ENCODE results near the gene GATC. TPM values are rescaled to one million over a fixed set of nuclear protein-coding genes. Genes with fewer than 3 reads are reported as not detected.
A peak's percentile ranks its signal among the peaks of the same experiment; 100 is the strongest.
"Not testable (repeated sequence)": the region's sequence is repeated elsewhere in the genome, so short reads cannot be mapped to it uniquely, and the experiment has no call there.

The GATC gene
- total and polyA plus RNA-seq, 10 of the 15 experiments (the other 5 are each of a cell fraction or from before 2014, with no cell fraction given), result 5.1 to 40.3 (median 22.9) TPM

- CTCF ChIA-PET, result interaction anchor here (0.8 to 2.3 kb wide), 6 partner anchors 14 to 216 kb away, joined by 3 to 15 read pairs (median 4); partner anchors contain the start of gene SIRT4
- peak overlapping the region; percentile 91 for H3K4me2 ChIP-seq (ENCODE audit: control insufficient read depth, insufficient read depth)
Observed at GRCh38 chr12:120444676-120445075, 1.6 kb upstream of the GATC start.

GRCh38 chr12:120446844-120447178 lies 567 bp downstream of the GATC start:
- POLR2A ChIA-PET, result interaction anchor here (0.7 to 1.4 kb wide), 5 partner anchors 12 to 571 kb away, joined by 4 to 5 read pairs (median 4); no protein-coding TSS in a partner anchor
- in situ Hi-C loops (cut with MboI); H3K9me3 ChIP-seq (replicated peaks; ENCODE audit: control insufficient read depth, insufficient read depth, low read length); H3K36me3 ChIP-seq (ENCODE audit: control insufficient read depth in 2 of 2, insufficient read depth in 2 of 2, low read length in 1 of 2); BruUV-seq (replicated peaks); H3K4me1 ChIP-seq (ENCODE audit: control insufficient read depth, insufficient read depth, low read length); DNase-seq (ENCODE audit: low read depth, low spot score); H3K27me3 ChIP-seq (replicated peaks in 1 of 2; ENCODE audit: control insufficient read depth in 2 of 2, insufficient read depth in 2 of 2, low read length in 1 of 2); RAD21 ChIA-PET (ENCODE audit: unreplicated experiment); FAIRE-seq; H4K20me1 ChIP-seq (ENCODE audit: control insufficient read depth, insufficient read depth): not testable (repeated sequence)
- H3K27ac ChIP-seq (ENCODE audit: control insufficient read depth, insufficient read depth), result peak overlapping the region; percentile 89; the same call in 1 of the 2 replicates
- peak overlapping the region; percentile 58 for H2AFZ ChIP-seq (ENCODE audit: control insufficient read depth, low read depth, low read length)
- 3% methylated on average over 17 of the region's 17 CpGs for WGBS (ENCODE audit: insufficient coverage, insufficient replicate concordance, low lambda C conversion rate, missing lambda C conversion rate)
- H3K79me2 ChIP-seq (ENCODE audit: control insufficient read depth, insufficient read depth, low read length), result peaks cover 47% of the 10 kb centered on the region
- peak overlapping the region; percentile 82 for H3K4me2 ChIP-seq (ENCODE audit: control insufficient read depth, insufficient read depth)
- SMC1A ChIA-PET (ENCODE audit: uncharacterized antibody, unreplicated experiment), result interaction anchor here (1.0 to 1.4 kb wide), 2 partner anchors 134 to 245 kb away, joined by 3 read pairs; partner anchors contain the start of gene POP5
- peak overlapping the region; percentile 98 for H3K4me3 ChIP-seq
- peak; percentile 4; the same call in 1 of the 3 replicates for ATAC-seq
- intact Hi-C loops (cut with micrococcal nuclease; ENCODE audit: unreplicated experiment), result loop anchor here (2.0 kb wide), 1 partner anchor 22 kb away; the partner anchor contains the start of gene SRSF9
- H3K9ac ChIP-seq (ENCODE audit: control insufficient read depth, insufficient read depth, low read length), result peak overlapping the region; percentile 83
- CTCF ChIA-PET, result interaction anchor here (1.0 to 1.8 kb wide), 5 partner anchors 8 to 70 kb away, joined by 3 to 10 read pairs (median 4); no protein-coding TSS in a partner anchor

More at GRCh38 chr12:120444676-120445075, 1.6 kb upstream of the GATC start:
- Histone ChIP-seq H2AFZ (ENCODE audit: control insufficient read depth, low read depth, low read length) (no peak overlapping the region), H3K79me2 (ENCODE audit: control insufficient read depth, insufficient read depth, low read length) (peaks cover 54% of the 10 kb centered on the region), H3K4me1 (ENCODE audit: control insufficient read depth, insufficient read depth, low read length) (peaks cover 9% of the 10 kb centered on the region), H3K27me3 (replicated peaks in 1 of 2; ENCODE audit: control insufficient read depth in 2 of 2, insufficient read depth in 2 of 2, low read length in 1 of 2) (no peaks in the 10 kb centered on the region), H3K4me3 (peak overlapping the region; percentile 98; the same call in 1 of the 2 replicates), H3K9me3 (replicated peaks; ENCODE audit: control insufficient read depth, insufficient read depth, low read length) (no peaks in the 10 kb centered on the region), H4K20me1 (ENCODE audit: control insufficient read depth, insufficient read depth) (no peaks in the 10 kb centered on the region), H3K36me3 (ENCODE audit: control insufficient read depth in 2 of 2, insufficient read depth in 2 of 2, low read length in 1 of 2) (peaks cover 0 to 15% of the 10 kb centered on the region in 2 experiments; a peak in 2 of 4 replicates), H3K9ac (ENCODE audit: control insufficient read depth, insufficient read depth, low read length) (no peak overlapping the region), H3K27ac (ENCODE audit: control insufficient read depth, insufficient read depth) (no peak overlapping the region)
- POLR2A ChIA-PET, result interaction anchor here (0.6 to 1.2 kb wide), 4 partner anchors 9 to 14 kb away, joined by 3 to 4 read pairs (median 3); no protein-coding TSS in a partner anchor
- ATAC-seq (no peak), FAIRE-seq (no peak), DNase-seq (ENCODE audit: low read depth, low spot score) (no peak)
- intact Hi-C loops (cut with micrococcal nuclease; ENCODE audit: unreplicated experiment) (no loop called here), in situ Hi-C loops (cut with MboI) (no loop called here)
- SMC1A ChIA-PET (ENCODE audit: uncharacterized antibody, unreplicated experiment), result interaction anchor here (0.6 to 1.1 kb wide), 2 partner anchors 9 to 21 kb away, joined by 3 read pairs; no protein-coding TSS in a partner anchor
- RAD21 ChIA-PET (ENCODE audit: unreplicated experiment), result interaction anchor here (1.5 kb wide), 1 partner anchor 127 kb away, joined by 3 read pairs; no protein-coding TSS in a partner anchor
- WGBS (ENCODE audit: insufficient coverage, insufficient replicate concordance, low lambda C conversion rate, missing lambda C conversion rate), result 80% methylated on average over 2 of the region's 2 CpGs
- TF ChIP-seq IRF4 (IDR thresholded peaks at IDR 0.05; ENCODE audit: low read depth, low read length) (no peak), MLLT1 (IDR thresholded peaks at IDR 0.05) (no peak), YY1 (IDR thresholded peaks at IDR 0.05; ENCODE audit: low read depth, low read length) (no peak), SMAD1 (IDR thresholded peaks at IDR 0.05; ENCODE audit: low read depth, partially characterized antibody) (no peak), HCFC1 (IDR thresholded peaks at IDR 0.05; ENCODE audit: low read length) (no peak)
- no TSS peak for BruUV-seq (replicated peaks)

Data from GM12878 (cell line).